Esophagus muscularis mucosa (tissue), 4 donors: ENCODE measurements around the gene FKBP5. TPM values are rescaled to one million over a fixed set of nuclear protein-coding genes. Genes with fewer than 3 reads are reported as not detected.

ENCODE experiments used
- DNase-seq: peaks from one replicate; pipeline ENCODE4 v3.0.0-alpha.2; 2017; ENCODE audit errors: extremely low spot score
- H3K27ac ChIP-seq, 4 donors: fragments of 200-600 bp; sonication (generic); replicated peaks in 1 of 4; 1 replicate in 3 of 4; 2 replicates in 1 of 4; pipeline ENCODE4 v1.5.1; 2016 to 2019; ENCODE audit warnings: mild to moderate bottlenecking in 1 of 4
- H3K27me3 ChIP-seq, 4 donors: fragments of 200-600 bp; sonication (generic); one replicate each; pipeline versions ENCODE4 v1.5.1 to v1.6.0; 2016 to 2019
- H3K36me3 ChIP-seq, 4 donors: fragments of 200-600 bp; sonication (generic); one replicate each; pipeline ENCODE4 v1.5.1; 2016 to 2019
- H3K4me1 ChIP-seq, 4 donors: fragments of 200-600 bp; sonication (generic); one replicate each; pipeline ENCODE4 v1.5.1; 2016 to 2019
- H3K4me3 ChIP-seq, 4 donors: fragments of 200-600 bp; sonication (generic); 1 replicate in 2 of 4; 2 replicates in 2 of 4; pipeline ENCODE4 v1.5.1; 2016 to 2019; ENCODE audit warnings: mild to moderate bottlenecking in 4 of 4, moderate library complexity in 1 of 4
- H3K9me3 ChIP-seq, 4 donors: fragments of 200-600 bp; sonication (generic); 1 replicate in 3 of 4; 2 replicates in 1 of 4; pipeline ENCODE4 v1.5.1; 2016 to 2019
- EP300 ChIP-seq: sonication (generic); formaldehyde crosslinking; IDR thresholded peaks from one replicate; pipeline ENCODE4 v1.6.1; 2017; ENCODE audit warnings: antibody characterized with exemption
- POLR2A ChIP-seq: fragments of 450-650 bp; IDR thresholded peaks from one replicate; pipeline ENCODE4 v1.6.1; 2017; ENCODE audit warnings: antibody characterized with exemption, moderate library complexity, mild to moderate bottlenecking, low read depth
- POLR2AphosphoS5 ChIP-seq, 2 donors: sonication (generic); formaldehyde crosslinking; IDR thresholded peaks; one replicate each; pipeline ENCODE4 v1.6.1; 2017; ENCODE audit warnings: antibody characterized with exemption in 2 of 2
- WGBS: methylation state at CpG from one replicate; pipeline ENCODE4 v1.1.5; 2018; 5-methylcytosine and 5-hydroxymethylcytosine counted together
- intact Hi-C: fragments of 100-400 bp; cut with DNase I; formaldehyde crosslinking; loops from one replicate; pipeline ENCODE4 v1.15.1; 2023
- total RNA-seq, 4 donors: library from RNA; depleted of rRNA; stranded (reverse); fragments of >200 nt; gene quantifications; one replicate each; pipeline versions ENCODE4 v1.1.0 to v1.2.1, GENCODE V29; 2016
- TF ChIP-seq, protein P1 (sequence below), 3 experiments: fragments of 200-600 bp in 2 of 3; fragments of 450-650 bp in 1 of 3; sonication (generic) in 2 of 3; IDR thresholded peaks; one replicate each; pipeline ENCODE4 v1.5.1; 2017 to 2019; ENCODE audit warnings: antibody characterized with exemption in 3 of 3, mild to moderate bottlenecking in 2 of 3, moderate library complexity in 1 of 3

Gene FKBP5
- total RNA-seq, 4 donors from 2014 or later = 477 to 689 (median 593) TPM

DNA sequence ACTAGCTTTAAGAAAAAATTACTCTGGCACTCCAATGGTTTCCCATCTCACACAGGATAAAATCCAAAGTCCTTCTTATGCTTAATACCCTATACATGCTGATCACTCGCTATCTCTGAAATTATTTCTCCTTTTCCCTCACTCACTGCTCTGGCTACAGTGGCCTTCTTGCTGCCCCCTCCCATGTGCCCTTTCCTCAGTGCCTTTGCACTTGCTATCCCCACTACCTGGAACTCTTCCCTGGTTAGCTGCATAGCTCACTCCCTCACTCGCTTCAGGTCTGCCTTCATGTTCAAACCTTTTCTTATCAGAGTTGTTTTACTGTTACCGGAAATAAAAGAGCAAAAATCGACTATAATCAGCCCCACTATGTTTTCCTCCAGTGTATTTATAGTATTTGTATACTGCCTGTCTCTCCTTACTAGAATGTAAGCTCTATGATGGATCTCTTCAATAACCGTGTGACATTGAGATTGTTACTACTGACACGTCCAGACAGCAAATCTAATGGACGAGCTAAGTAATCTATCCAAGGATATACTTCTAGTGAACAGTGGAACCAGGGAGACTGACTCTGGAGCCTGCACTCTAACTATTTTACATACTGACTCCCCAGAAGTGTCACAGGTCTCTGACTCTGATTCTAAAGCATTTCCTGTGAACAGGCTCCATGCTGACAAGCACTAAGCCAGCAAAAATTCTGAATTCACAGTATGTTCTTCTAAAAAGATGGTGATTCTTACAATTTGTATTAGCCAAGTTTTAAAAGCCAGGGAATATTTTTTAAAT is 25.1 kb downstream of the FKBP5 start:
- intact Hi-C loops = no loop called here
- TF ChIP-seq POLR2AphosphoS5 (IDR thresholded peaks at IDR 0.05) (peak in 1 of 2 donors; percentile 3), POLR2A (no peak), EP300 (no peak)
- TF ChIP-seq, protein P1, sequence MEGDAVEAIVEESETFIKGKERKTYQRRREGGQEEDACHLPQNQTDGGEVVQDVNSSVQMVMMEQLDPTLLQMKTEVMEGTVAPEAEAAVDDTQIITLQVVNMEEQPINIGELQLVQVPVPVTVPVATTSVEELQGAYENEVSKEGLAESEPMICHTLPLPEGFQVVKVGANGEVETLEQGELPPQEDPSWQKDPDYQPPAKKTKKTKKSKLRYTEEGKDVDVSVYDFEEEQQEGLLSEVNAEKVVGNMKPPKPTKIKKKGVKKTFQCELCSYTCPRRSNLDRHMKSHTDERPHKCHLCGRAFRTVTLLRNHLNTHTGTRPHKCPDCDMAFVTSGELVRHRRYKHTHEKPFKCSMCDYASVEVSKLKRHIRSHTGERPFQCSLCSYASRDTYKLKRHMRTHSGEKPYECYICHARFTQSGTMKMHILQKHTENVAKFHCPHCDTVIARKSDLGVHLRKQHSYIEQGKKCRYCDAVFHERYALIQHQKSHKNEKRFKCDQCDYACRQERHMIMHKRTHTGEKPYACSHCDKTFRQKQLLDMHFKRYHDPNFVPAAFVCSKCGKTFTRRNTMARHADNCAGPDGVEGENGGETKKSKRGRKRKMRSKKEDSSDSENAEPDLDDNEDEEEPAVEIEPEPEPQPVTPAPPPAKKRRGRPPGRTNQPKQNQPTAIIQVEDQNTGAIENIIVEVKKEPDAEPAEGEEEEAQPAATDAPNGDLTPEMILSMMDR (IDR thresholded peaks at IDR 0.05) = no peak
- peaks cover 57 to 97% (median 66%) of the 10 kb centered on the region in 4 donors for H3K4me1 ChIP-seq
- 71% methylated on average over 7 of the region's 7 CpGs for WGBS
- peak overlapping the region in 1 of 4 donors; percentile 25 for H3K4me3 ChIP-seq
- no peak for DNase-seq
- H3K27ac ChIP-seq = peak overlapping the region in 1 of 4 donors; percentile 22
- no peaks in the 10 kb centered on the region for H3K9me3 ChIP-seq
- H3K27me3 ChIP-seq = no peaks in the 10 kb centered on the region
- peaks cover 0 to 16% (median 4%) of the 10 kb centered on the region in 4 donors for H3K36me3 ChIP-seq

DNA sequence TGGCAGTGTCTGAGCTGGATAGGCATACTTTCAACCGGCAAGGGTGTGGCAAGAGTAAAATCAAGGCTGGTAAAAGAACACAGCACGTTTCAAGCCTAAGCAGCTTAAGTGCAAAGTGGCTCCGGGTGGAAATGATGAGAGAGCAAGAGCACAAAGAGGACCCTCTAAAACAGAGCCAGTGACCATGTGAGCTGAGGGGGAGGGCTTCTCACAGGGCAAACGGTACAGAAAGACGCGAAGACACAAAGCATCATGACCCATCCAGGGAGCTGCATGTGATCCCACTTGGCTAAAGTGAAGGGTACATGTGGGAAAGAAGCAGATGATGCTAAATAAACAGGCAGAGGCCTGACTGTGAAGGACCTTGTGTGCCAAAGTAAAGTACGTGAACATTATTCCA is 25.7 kb downstream of the FKBP5 start:
- Histone ChIP-seq H3K4me1 (peaks cover 51 to 97% (median 65%) of the 10 kb centered on the region in 4 donors), H3K36me3 (peaks cover 0 to 16% (median 4%) of the 10 kb centered on the region in 4 donors), H3K4me3 (peak overlapping the region in 2 of 4 donors; percentile 2 to 25), H3K27me3 (no peaks in the 10 kb centered on the region), H3K27ac (peak overlapping the region in 1 of 4 donors; percentile 22), H3K9me3 (no peaks in the 10 kb centered on the region)
- TF ChIP-seq POLR2AphosphoS5 (IDR thresholded peaks at IDR 0.05) (peak; percentile 12 to 30), POLR2A (no peak), EP300 (no peak)
- TF ChIP-seq, protein P1 (IDR thresholded peaks at IDR 0.05) = no peak
- no peak for DNase-seq
- WGBS = 64% methylated on average over 7 of the region's 7 CpGs
- intact Hi-C loops = no loop called here

- Histone ChIP-seq H3K9me3 (no peaks in the 10 kb centered on the region), H3K4me1 (peaks cover 8 to 86% (median 48%) of the 10 kb centered on the region in 4 donors), H3K4me3 (no peak overlapping the region), H3K27me3 (no peaks in the 10 kb centered on the region), H3K27ac (no peak overlapping the region), H3K36me3 (peaks cover 10 to 49% (median 15%) of the 10 kb centered on the region in 4 donors)
- DNase-seq = no peak
- TF ChIP-seq, protein P1 (IDR thresholded peaks at IDR 0.05) = no peak
- TF ChIP-seq POLR2AphosphoS5 (IDR thresholded peaks at IDR 0.05) (no peak), EP300 (no peak), POLR2A (no peak)
- intact Hi-C loops = no loop called here
- WGBS = 93% methylated on average over 3 of the region's 3 CpGs
These were observed 33.8 kb downstream of the FKBP5 start for GRCh38 chr6:35654883-35655282.

GRCh38 chr6:35651244-35651643 is 37.5 kb downstream of the FKBP5 start:
- TF ChIP-seq, protein P1 (IDR thresholded peaks at IDR 0.05) = no peak
- TF ChIP-seq EP300 = no peak
- no peak for TF ChIP-seq POLR2AphosphoS5 (IDR thresholded peaks at IDR 0.05)
- TF ChIP-seq POLR2A = no peak
- peaks cover 5 to 63% (median 10%) of the 10 kb centered on the region in 4 donors for H3K36me3 ChIP-seq
- intact Hi-C loops = no loop called here

More at GRCh38 chr6:35651244-35651643, 37.5 kb downstream of the FKBP5 start:
- no peak for DNase-seq
- 86% methylated on average over 3 of the region's 3 CpGs for whole genome bisulfite sequencing
- Histone ChIP-seq H3K27ac (no peak overlapping the region), H3K4me3 (no peak overlapping the region), H3K9me3 (no peaks in the 10 kb centered on the region), H3K27me3 (no peaks in the 10 kb centered on the region), H3K4me1 (peaks cover 20 to 89% (median 68%) of the 10 kb centered on the region in 4 donors)
